Suprapubic skin (tissue), 4 donors: ENCODE data around the gene CBFA2T3. TPM values are rescaled to one million over a fixed set of nuclear protein-coding genes. Genes with fewer than 3 reads are reported as not detected.

ENCODE experiments used
- DNase-seq, 2 donors: peaks; one replicate each; pipeline ENCODE4 v3.0.0-alpha.2; 2019; ENCODE audit warnings: low spot score in 2 of 2
- H3K27ac ChIP-seq: fragments of 200-600 bp; sonication (generic); one replicate; pipeline ENCODE4 v1.5.1; 2019
- H3K27me3 ChIP-seq: fragments of 200-600 bp; sonication (generic); one replicate; pipeline ENCODE4 v1.5.1; 2019
- H3K36me3 ChIP-seq: fragments of 200-600 bp; sonication (generic); one replicate; pipeline ENCODE4 v1.5.1; 2019
- H3K4me1 ChIP-seq: fragments of 200-600 bp; sonication (generic); one replicate; pipeline ENCODE4 v1.5.1; 2019
- H3K4me3 ChIP-seq: fragments of 200-600 bp; sonication (generic); one replicate; pipeline ENCODE4 v1.5.1; 2019; ENCODE audit warnings: mild to moderate bottlenecking
- H3K9me3 ChIP-seq: fragments of 200-600 bp; sonication (generic); one replicate; pipeline ENCODE4 v1.5.1; 2019
- EP300 ChIP-seq: sonication (generic); formaldehyde crosslinking; IDR thresholded peaks from one replicate; pipeline ENCODE4 v1.6.1; 2017; ENCODE audit warnings: antibody characterized with exemption
- POLR2A ChIP-seq, 2 donors: fragments of 450-650 bp; IDR thresholded peaks; one replicate each; pipeline ENCODE4 v1.6.1; 2017; ENCODE audit warnings: antibody characterized with exemption in 2 of 2, mild to moderate bottlenecking in 2 of 2, moderate library complexity in 2 of 2
- POLR2AphosphoS5 ChIP-seq, 3 donors: sonication (generic); formaldehyde crosslinking; IDR thresholded peaks; one replicate each; pipeline ENCODE4 v1.6.1; 2017; ENCODE audit warnings: antibody characterized with exemption in 3 of 3
- WGBS: methylation state at CpG from one replicate; pipeline ENCODE4 v1.1.5; 2018; 5-methylcytosine and 5-hydroxymethylcytosine counted together
- total RNA-seq, 4 donors: library from RNA; depleted of rRNA; stranded (reverse); fragments of >200 nt; gene quantifications; one replicate each; pipeline ENCODE4 v1.1.0, GENCODE V29; 2016
- TF ChIP-seq, protein P1 (sequence below), 2 donors: fragments of 200-600 bp in 1 of 2; fragments of 450-650 bp in 1 of 2; sonication (generic) in 1 of 2; IDR thresholded peaks; one replicate each; pipeline ENCODE4 v1.5.1; 2016 to 2019; ENCODE audit warnings: antibody characterized with exemption in 2 of 2, mild to moderate bottlenecking in 1 of 2, moderate library complexity in 1 of 2

CBFA2T3 gene
- total RNA-seq, 4 donors from 2014 or later: 1.5 to 6.6 (median 2.9) TPM

DNA sequence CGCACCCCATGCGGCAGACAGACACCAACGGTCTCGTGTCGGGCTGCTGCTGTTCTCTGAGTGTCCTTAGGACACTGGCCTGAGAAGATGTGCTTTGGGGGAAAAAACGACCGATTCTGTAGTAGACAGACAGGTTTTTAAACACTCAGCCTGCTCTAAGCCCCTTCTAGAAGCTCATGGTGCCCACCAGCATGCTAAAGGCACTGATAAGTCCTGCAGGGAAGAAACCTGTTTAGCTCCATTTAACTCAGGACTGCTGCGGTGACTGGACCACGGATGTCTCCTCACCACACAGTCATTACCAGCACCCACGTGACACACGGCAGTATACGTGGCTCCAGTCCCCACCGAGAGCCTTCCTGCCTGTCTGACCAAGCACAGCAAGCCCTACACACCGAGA lies 146.2 kb downstream of the CBFA2T3 start:
- no peak for DNase-seq
- Histone ChIP-seq H3K27me3 (no peaks in the 10 kb centered on the region), H3K36me3 (peaks cover 38% of the 10 kb centered on the region), H3K9me3 (no peaks in the 10 kb centered on the region), H3K27ac (no peak overlapping the region), H3K4me1 (peaks cover 9% of the 10 kb centered on the region), H3K4me3 (no peak overlapping the region)
- TF ChIP-seq, protein P1, sequence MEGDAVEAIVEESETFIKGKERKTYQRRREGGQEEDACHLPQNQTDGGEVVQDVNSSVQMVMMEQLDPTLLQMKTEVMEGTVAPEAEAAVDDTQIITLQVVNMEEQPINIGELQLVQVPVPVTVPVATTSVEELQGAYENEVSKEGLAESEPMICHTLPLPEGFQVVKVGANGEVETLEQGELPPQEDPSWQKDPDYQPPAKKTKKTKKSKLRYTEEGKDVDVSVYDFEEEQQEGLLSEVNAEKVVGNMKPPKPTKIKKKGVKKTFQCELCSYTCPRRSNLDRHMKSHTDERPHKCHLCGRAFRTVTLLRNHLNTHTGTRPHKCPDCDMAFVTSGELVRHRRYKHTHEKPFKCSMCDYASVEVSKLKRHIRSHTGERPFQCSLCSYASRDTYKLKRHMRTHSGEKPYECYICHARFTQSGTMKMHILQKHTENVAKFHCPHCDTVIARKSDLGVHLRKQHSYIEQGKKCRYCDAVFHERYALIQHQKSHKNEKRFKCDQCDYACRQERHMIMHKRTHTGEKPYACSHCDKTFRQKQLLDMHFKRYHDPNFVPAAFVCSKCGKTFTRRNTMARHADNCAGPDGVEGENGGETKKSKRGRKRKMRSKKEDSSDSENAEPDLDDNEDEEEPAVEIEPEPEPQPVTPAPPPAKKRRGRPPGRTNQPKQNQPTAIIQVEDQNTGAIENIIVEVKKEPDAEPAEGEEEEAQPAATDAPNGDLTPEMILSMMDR (IDR thresholded peaks at IDR 0.05): no peak
- TF ChIP-seq EP300 (no peak), POLR2A (IDR thresholded peaks at IDR 0.05) (no peak), POLR2AphosphoS5 (IDR thresholded peaks at IDR 0.05) (no peak)
- 98% methylated on average over 7 of the region's 14 CpGs for WGBS

GRCh38 chr16:88830258-88830657 lies 146.7 kb downstream of the CBFA2T3 start:
- Histone ChIP-seq H3K4me1 (peaks cover 13% of the 10 kb centered on the region), H3K27me3 (no peaks in the 10 kb centered on the region), H3K27ac (no peak overlapping the region), H3K4me3 (no peak overlapping the region), H3K9me3 (no peaks in the 10 kb centered on the region), H3K36me3 (peaks cover 33% of the 10 kb centered on the region)
- 92% methylated on average over 11 of the region's 11 CpGs for WGBS
- TF ChIP-seq POLR2A (IDR thresholded peaks at IDR 0.05): no peak
- no peak for DNase-seq

DNA sequence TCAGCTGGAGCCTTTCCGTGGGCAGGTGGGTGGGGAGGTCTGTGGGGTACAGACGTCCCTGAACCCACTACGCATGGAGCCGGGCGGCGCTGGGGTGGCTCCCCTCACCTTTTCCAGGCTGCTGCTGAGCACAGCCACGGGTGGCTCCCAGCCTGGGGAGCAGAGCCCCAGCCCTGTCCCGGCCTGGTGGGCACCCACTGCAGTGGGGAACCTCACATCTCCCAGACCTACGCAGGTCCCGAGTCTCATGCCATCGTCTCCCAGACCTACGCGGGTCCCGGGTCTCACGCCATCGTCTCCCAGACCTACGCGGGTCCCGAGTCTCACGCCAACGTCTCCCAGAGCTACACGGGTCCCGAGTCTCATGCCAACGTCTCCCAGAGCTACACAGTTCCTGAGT lies 148.3 kb downstream of the CBFA2T3 start:
- DNase-seq: no peak
- no peaks in the 10 kb centered on the region for H3K27me3 ChIP-seq
- H3K4me1 ChIP-seq: peaks cover 13% of the 10 kb centered on the region
- H3K4me3 ChIP-seq: no peak overlapping the region
- no peaks in the 10 kb centered on the region for H3K9me3 ChIP-seq
- H3K36me3 ChIP-seq: peaks cover 37% of the 10 kb centered on the region
- H3K27ac ChIP-seq: no peak overlapping the region
- 82% methylated on average over 17 of the region's 24 CpGs for WGBS
- no peak for TF ChIP-seq EP300

GRCh38 chr16:88827727-88828126 lies 149.3 kb downstream of the CBFA2T3 start:
- TF ChIP-seq, protein P1 (IDR thresholded peaks at IDR 0.05): no peak
- TF ChIP-seq EP300 (no peak), POLR2A (IDR thresholded peaks at IDR 0.05) (no peak), POLR2AphosphoS5 (IDR thresholded peaks at IDR 0.05) (no peak)
- peaks cover 44% of the 10 kb centered on the region for H3K36me3 ChIP-seq
- H3K4me3 ChIP-seq: no peak overlapping the region
- H3K4me1 ChIP-seq: peaks cover 13% of the 10 kb centered on the region
- H3K9me3 ChIP-seq: no peaks in the 10 kb centered on the region
- no peak for DNase-seq
- H3K27ac ChIP-seq: no peak overlapping the region
- WGBS: 94% methylated on average over 17 of the region's 21 CpGs
- no peaks in the 10 kb centered on the region for H3K27me3 ChIP-seq

- Histone ChIP-seq H3K36me3 (peaks cover 59% of the 10 kb centered on the region), H3K9me3 (no peaks in the 10 kb centered on the region), H3K27me3 (no peaks in the 10 kb centered on the region), H3K4me3 (no peak overlapping the region), H3K4me1 (peaks cover 13% of the 10 kb centered on the region), H3K27ac (no peak overlapping the region)
- 72% methylated on average over 18 of the region's 26 CpGs for WGBS
- no peak for DNase-seq
- TF ChIP-seq POLR2A (IDR thresholded peaks at IDR 0.05) (no peak), EP300 (no peak), POLR2AphosphoS5 (IDR thresholded peaks at IDR 0.05) (no peak)
- TF ChIP-seq, protein P1 (IDR thresholded peaks at IDR 0.05): no peak
These were observed 150.8 kb downstream of the CBFA2T3 start for GRCh38 chr16:88826070-88826840.

GRCh38 chr16:88825146-88825545 lies 151.9 kb downstream of the CBFA2T3 start:
- H3K4me3 ChIP-seq: no peak overlapping the region
- peaks cover 61% of the 10 kb centered on the region for H3K36me3 ChIP-seq
- H3K27me3 ChIP-seq: no peaks in the 10 kb centered on the region
- H3K4me1 ChIP-seq: peaks cover 13% of the 10 kb centered on the region
- no peak for TF ChIP-seq POLR2A (IDR thresholded peaks at IDR 0.05)
- TF ChIP-seq EP300: no peak
- no peak for TF ChIP-seq POLR2AphosphoS5 (IDR thresholded peaks at IDR 0.05)
- TF ChIP-seq, protein P1 (IDR thresholded peaks at IDR 0.05): no peak
- no peak overlapping the region for H3K27ac ChIP-seq
- no peak for DNase-seq
- H3K9me3 ChIP-seq: no peaks in the 10 kb centered on the region
- 92% methylated on average over 7 of the region's 12 CpGs for WGBS

Other genes starting within 250 kb of the CBFA2T3 start
- 100 to 1,000 TPM; 185 to 269 (median 224) TPM for gene PIEZO1, start 192.0 kb downstream of the CBFA2T3 start, total RNA-seq
- 10 to 100 TPM in 2 of 4 donors, 1 to 10 TPM in 2; 4.7 to 25.7 (median 10.7) TPM for gene CDT1, start 173.4 kb downstream of the CBFA2T3 start, total RNA-seq
- gene APRT, start 165.3 kb downstream of the CBFA2T3 start, total RNA-seq: 100 to 1,000 TPM; 122 to 382 (median 250) TPM
- 100 to 1,000 TPM in 1 of 4 donors, 10 to 100 TPM in 3; 31.1 to 134 (median 43.3) TPM for gene GALNS, start 120.3 kb downstream of the CBFA2T3 start, total RNA-seq
- gene TRAPPC2L, start 120.1 kb downstream of the CBFA2T3 start, total RNA-seq: 10 to 100 TPM; 31.9 to 49.2 (median 36.3) TPM
- not detected for gene PABPN1L, start 110.5 kb downstream of the CBFA2T3 start, total RNA-seq
- gene ACSF3, start 116.6 kb upstream of the CBFA2T3 start, total RNA-seq: 10 to 100 TPM; 26.1 to 55.1 (median 32.5) TPM
- under 1 TPM in 2 of 4 donors, not detected in 2; 0.16 to 0.48 TPM for gene CDH15, start 194.5 kb upstream of the CBFA2T3 start, total RNA-seq
- gene SLC22A31, start 223.3 kb upstream of the CBFA2T3 start, total RNA-seq: 1 to 10 TPM in 3 of 4 donors, under 1 TPM in 1; 0.72 to 6.6 (median 4.7) TPM
- 10 to 100 TPM; 22.0 to 69.6 (median 26.0) TPM for gene ZNF778, start 240.5 kb upstream of the CBFA2T3 start, total RNA-seq